Measurements from ENCODE around the gene NOLC1. TPM values are rescaled to one million over a fixed set of nuclear protein-coding genes. Genes with fewer than 3 reads are reported as not detected.

The NOLC1 gene
- total and polyA plus RNA-seq, 2 donors (not counting 1 experiment from before 2014, with no cell fraction given), result 32.9 to 45.0 TPM

GRCh38 chr10:102196893-102197292 lies 44.7 kb downstream of the NOLC1 start:
- no peak overlapping the region for H3K27ac ChIP-seq (ENCODE audit: low read length in 2 of 2)
- H3K27ac Mint-ChIP-seq, result no peak overlapping the region
- H3K36me3 ChIP-seq (replicated peaks in 1 of 2; ENCODE audit: control extremely low read depth in 1 of 2, control insufficient read depth in 1 of 2, extremely low read depth in 1 of 2, insufficient read depth in 2 of 2, low read length in 1 of 2), result no peaks in the 10 kb centered on the region
- peaks cover 23% of the 10 kb centered on the region for H3K27me3 Mint-ChIP-seq
- no peak overlapping the region for H3K4me3 Mint-ChIP-seq
- TF ChIP-seq CTCF (IDR thresholded peaks at IDR 0.05), result no peak
- TF ChIP-seq EZH2 (IDR thresholded peaks at IDR 0.05; ENCODE audit: borderline replicate concordance, insufficient read depth, low read depth, low read length, poor library complexity, severe bottlenecking), result no peak
- no peak overlapping the region for H3K9ac ChIP-seq (ENCODE audit: low read length)
- intact Hi-C loops (cut with micrococcal nuclease), result no loop called here
- H3K4me3 ChIP-seq (ENCODE audit: control extremely low read depth in 1 of 5, extremely low read depth in 1 of 5, insufficient read depth in 1 of 5, low read depth in 2 of 5, low read length in 4 of 5), result no peak overlapping the region
- 60% methylated on average over 1 of the region's 2 CpGs for WGBS (ENCODE audit: insufficient coverage)
- ATAC-seq (ENCODE audit: low read depth), result no peak
- H4K20me1 ChIP-seq (ENCODE audit: control insufficient read depth, insufficient read depth, low read length, poor library complexity, severe bottlenecking), result no peaks in the 10 kb centered on the region
- H3K27me3 ChIP-seq (replicated peaks in 1 of 4; ENCODE audit: control extremely low read depth in 1 of 4, control insufficient read depth in 3 of 4, insufficient read depth in 4 of 4, low read length in 3 of 4), result no peaks in the 10 kb centered on the region
- DNase-seq, result no peak
- H3K4me1 ChIP-seq (ENCODE audit: control insufficient read depth in 2 of 2, insufficient read depth in 2 of 2, low read length in 2 of 2), result peaks cover 0 to 3% of the 10 kb centered on the region in 2 donors
- peaks cover 6% of the 10 kb centered on the region for H3K4me1 Mint-ChIP-seq
- H3K4me2 ChIP-seq (replicated peaks; ENCODE audit: low read depth, low read length, poor library complexity, severe bottlenecking), result no peak overlapping the region
- peaks cover under 1% of the 10 kb centered on the region for H3K9me3 Mint-ChIP-seq (ENCODE audit: insufficient read depth)
- H3K9me3 ChIP-seq (ENCODE audit: control extremely low read depth in 1 of 3, control insufficient read depth in 2 of 3, insufficient read depth in 1 of 3, low read length in 2 of 3), result peaks cover 0 to 8% (median 0%) of the 10 kb centered on the region in 3 donors
- POLR2A ChIA-PET, result no interaction called here
- no peak overlapping the region for H2AFZ ChIP-seq (ENCODE audit: insufficient read depth, low read depth, low read length, poor library complexity, severe bottlenecking)
- CTCF ChIA-PET, result no interaction called here
- H3K79me2 ChIP-seq (ENCODE audit: control insufficient read depth, insufficient read depth, low read length), result no peaks in the 10 kb centered on the region

- TF ChIP-seq EZH2 (IDR thresholded peaks at IDR 0.05; ENCODE audit: borderline replicate concordance, insufficient read depth, low read depth, low read length, poor library complexity, severe bottlenecking) (no peak), CTCF (IDR thresholded peaks at IDR 0.05) (no peak)
- no peak overlapping the region for H3K4me2 ChIP-seq (replicated peaks; ENCODE audit: low read depth, low read length, poor library complexity, severe bottlenecking)
- H3K4me1 ChIP-seq (ENCODE audit: control insufficient read depth in 2 of 2, insufficient read depth in 2 of 2, low read length in 2 of 2), result peaks cover 0 to 3% of the 10 kb centered on the region in 2 donors
- no peaks in the 10 kb centered on the region for H3K36me3 ChIP-seq (replicated peaks in 1 of 2; ENCODE audit: control extremely low read depth in 1 of 2, control insufficient read depth in 1 of 2, extremely low read depth in 1 of 2, insufficient read depth in 2 of 2, low read length in 1 of 2)
- ATAC-seq (ENCODE audit: low read depth) (no peak), DNase-seq (no peak)
- H3K9me3 Mint-ChIP-seq (ENCODE audit: insufficient read depth), result no peaks in the 10 kb centered on the region
- no peak overlapping the region for H3K4me3 Mint-ChIP-seq
- no peak overlapping the region for H2AFZ ChIP-seq (ENCODE audit: insufficient read depth, low read depth, low read length, poor library complexity, severe bottlenecking)
- intact Hi-C loops (cut with micrococcal nuclease), result no loop called here
- POLR2A ChIA-PET, result no interaction called here
- H3K9me3 ChIP-seq (ENCODE audit: control extremely low read depth in 1 of 3, control insufficient read depth in 2 of 3, insufficient read depth in 1 of 3, low read length in 2 of 3), result no peaks in the 10 kb centered on the region
- H3K27me3 Mint-ChIP-seq, result peaks cover 28% of the 10 kb centered on the region
- H3K27ac Mint-ChIP-seq, result no peak overlapping the region
- no CpG with 5 or more reads among the region's 2 CpGs for WGBS (ENCODE audit: insufficient coverage)
- H3K4me1 Mint-ChIP-seq, result peaks cover 11% of the 10 kb centered on the region
- H3K4me3 ChIP-seq (ENCODE audit: control extremely low read depth in 1 of 5, extremely low read depth in 1 of 5, insufficient read depth in 1 of 5, low read depth in 2 of 5, low read length in 4 of 5), result no peak overlapping the region
- H3K9ac ChIP-seq (ENCODE audit: low read length), result no peak overlapping the region
- H4K20me1 ChIP-seq (ENCODE audit: control insufficient read depth, insufficient read depth, low read length, poor library complexity, severe bottlenecking), result no peaks in the 10 kb centered on the region
- no peak overlapping the region for H3K27ac ChIP-seq (ENCODE audit: low read length in 2 of 2)
- no peaks in the 10 kb centered on the region for H3K27me3 ChIP-seq (replicated peaks in 1 of 4; ENCODE audit: control extremely low read depth in 1 of 4, control insufficient read depth in 3 of 4, insufficient read depth in 4 of 4, low read length in 3 of 4)
- CTCF ChIA-PET, result no interaction called here
- H3K79me2 ChIP-seq (ENCODE audit: control insufficient read depth, insufficient read depth, low read length), result no peaks in the 10 kb centered on the region
Measured at GRCh38 chr10:102198027-102198426, 45.8 kb downstream of the NOLC1 start.
